ENCODE results near the gene TM4SF1.
"Not testable (repeated sequence)": the region's sequence is repeated elsewhere in the genome, so short reads cannot be mapped to it uniquely, and the experiment has no call there.

The TM4SF1 gene

DNA sequence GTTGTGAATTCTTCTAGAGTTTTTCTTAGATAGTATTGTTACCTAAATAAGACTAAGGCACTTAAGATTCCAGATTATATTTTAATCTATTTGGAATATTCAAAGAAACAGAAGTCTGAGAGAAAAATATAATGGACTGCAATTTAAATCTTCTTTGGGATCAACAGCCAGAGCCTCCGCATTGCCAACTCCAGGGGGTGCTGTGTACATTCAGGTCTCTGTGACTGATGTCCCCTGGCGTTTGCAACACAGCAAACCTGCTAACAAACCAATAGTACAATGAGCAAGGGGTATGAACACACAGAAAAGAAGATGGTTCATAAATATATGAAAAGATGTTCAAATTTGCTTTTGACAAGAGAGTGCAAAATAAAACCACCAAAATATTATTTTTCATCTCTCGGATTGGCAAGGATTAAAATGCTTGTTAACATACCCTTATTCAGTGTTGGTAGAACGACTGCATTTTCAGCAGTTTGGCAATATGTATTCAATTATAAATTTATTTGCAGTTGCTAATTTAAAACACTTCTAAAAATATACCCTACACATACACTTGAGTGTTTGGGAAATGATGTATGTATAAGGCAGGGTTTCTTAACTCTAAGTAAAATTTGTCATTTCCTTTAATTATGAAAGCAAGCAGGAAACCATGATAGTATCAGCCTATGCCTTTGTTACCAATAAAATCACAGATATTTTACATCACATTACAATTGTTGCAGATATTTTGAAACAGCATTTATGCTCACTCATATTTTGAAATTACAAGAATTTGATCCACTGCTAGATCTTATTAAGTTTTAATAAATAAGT is 16.1 kb upstream of the TM4SF1 start:
- DNase-seq: peak; percentile 47

DNA sequence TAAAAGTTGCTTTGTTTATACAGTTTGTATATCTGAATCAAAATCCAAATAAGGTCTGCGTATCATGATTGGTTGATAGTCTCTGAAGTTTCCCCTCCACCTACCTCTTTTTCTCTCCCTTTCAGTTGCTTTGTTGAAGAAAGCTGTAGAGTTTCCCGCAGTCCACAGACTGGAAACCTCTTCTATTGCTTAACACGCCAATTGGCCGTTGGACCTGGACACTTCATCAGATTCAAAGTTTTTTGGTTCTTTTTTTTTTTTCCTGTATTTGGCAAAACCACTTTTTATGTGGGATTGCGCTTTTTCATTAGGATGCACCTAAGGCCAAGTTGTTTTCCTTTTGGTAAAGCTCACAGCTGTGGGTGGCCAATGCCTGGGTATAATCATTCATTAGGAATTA is 14.5 kb upstream of the TM4SF1 start:
- no peak for DNase-seq

DNA sequence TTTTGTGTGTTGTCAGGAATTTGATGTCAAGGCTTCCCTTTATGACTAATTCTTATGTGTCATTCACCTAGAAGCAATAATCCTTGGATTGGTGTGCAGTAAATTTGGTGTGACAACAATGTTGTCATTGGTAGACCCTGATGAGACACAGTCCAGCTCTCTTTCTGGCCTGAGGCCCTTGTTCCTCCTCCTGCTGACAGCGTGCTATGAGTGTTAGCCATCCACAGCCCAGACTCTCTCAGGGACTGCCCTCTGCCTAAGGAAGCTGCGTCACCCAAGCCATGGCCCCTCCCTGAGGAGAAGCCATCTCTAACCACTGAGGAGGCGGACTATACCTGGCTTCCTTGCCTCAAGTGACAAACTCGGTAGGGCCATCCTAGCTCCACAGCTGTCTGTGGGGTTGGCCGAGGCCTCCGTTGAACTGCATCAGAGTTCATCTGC is 13.3 kb upstream of the TM4SF1 start:
- DNase-seq: no peak

DNA sequence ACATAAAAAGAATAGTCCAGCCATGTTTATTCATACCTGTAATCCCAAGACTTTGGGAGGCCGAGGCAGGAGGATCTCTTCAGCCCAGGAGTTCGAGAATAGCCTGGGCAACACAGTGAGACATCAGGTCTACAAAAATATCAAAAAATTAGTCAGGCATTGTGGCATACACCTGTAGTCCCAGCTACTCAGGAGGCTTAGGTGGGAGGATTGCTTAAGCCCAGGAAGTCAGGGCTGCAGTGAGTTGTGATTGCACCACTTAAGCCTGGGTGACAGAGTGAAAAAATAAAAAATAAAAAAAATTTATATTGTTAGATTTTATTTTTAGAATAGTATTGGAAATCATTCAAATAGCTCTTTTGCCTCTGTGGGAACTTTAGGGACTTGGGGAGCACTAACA is 12.8 kb upstream of the TM4SF1 start:
- DNase-seq: no peak

DNA sequence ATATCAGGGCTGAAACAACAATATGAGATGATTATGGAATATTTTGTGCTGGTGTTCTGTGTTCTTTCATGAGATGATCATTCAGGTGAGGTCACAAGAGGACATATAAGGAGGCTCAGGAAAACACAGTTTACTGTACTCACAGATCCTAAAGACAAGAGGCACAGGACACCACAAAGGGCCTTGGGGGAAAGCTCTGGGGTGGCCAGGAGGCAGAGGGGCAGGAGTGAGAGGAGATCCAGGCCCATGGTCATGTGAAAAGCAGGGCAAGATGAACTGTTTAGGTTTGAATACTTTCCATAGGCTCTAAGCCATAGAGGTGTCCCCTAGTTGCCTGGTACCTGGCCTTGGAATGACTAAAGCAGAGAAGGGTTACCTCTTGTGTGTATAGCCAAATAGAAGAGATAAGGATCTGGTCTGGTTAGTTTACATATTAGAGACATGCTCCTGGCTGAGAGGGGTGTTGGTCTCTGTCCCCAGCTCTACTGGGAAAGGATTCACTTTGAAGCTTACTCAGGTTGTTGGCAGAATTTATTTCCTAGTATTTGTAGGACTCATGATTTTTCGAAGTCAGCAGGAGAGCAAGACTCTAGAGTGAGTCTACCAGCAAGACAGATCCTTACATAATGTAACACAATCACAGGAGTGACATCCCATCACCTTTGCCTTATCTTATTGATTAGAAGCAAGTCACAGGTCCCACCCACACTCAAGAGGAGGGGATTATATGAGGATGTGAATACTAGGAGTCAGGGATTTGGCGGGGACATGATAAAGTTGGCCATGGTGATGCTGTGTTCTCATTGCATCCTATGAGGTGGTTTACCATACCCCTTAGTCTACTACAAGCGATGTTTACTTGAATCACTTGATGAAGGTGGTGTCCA is 11.3 kb upstream of the TM4SF1 start:
- no peak for DNase-seq

DNA sequence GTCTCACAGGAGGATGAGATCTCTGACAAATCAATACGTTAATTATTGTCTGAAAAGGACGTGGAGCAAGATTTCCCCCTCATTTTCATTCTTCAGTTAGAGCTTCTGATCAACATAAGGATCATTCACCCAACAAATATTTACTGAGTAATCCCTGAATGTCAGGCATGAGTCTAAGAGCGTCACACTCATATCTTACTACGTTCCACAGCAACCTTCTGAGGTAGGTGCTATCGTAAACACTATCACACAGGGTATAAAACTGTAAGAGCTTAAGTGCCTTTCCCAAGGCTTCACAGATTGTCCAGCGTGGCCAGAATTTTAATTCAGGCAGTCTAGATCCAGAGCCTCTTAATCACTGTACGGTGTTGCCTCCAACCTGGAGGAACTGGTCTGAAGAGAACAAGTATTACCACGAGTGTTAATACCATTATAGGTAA is 10.6 kb upstream of the TM4SF1 start:
- DNase-seq: no peak

DNA sequence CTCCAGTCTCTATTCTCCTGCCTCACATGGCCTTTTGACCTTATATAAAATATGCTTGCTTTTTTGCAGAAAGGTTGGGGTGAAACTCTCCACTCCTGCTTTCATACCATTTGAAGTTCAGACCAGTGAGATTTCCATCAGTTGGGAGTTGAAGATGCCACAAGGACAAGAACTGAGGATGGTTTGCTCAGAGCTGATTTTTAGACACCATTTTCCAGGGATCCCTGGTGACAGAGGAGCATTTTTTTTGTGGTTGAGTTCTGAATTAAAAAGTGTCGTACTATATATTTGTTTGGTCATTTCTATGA is 8.8 kb upstream of the TM4SF1 start:
- DNase-seq: no peak

DNA sequence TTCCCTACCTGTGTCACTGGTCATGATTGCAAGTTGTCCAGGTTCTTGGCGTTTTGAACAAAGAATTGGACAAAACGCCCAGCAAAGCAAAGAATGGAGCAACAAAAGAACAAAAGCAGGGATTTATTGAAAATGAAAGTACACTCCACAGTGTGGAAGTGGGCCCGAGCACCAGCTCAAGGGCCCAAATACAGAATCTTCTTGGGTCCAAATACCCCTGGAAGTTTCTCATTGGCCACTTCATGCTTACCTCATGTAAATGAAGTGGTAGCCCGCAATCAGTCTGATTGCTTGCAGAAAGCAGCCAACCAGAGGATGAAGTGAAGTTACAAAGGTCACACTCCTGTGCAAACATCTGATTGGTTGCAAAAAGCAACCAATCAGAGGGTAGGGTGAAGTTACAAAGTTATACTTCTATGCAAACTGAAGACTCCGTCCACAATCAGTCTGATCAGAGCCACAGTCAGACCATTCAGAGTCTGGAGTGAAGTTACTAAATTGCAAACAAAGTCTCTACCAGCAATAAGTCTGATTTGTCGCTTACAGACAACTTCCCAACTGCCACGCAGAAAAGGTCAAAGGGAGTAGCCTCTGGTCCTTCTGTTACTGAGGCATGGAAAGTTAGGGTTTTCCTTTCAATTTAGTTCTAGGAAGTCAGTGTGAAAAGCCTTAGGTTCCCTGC is 8.3 kb upstream of the TM4SF1 start:
- DNase-seq: no peak

DNA sequence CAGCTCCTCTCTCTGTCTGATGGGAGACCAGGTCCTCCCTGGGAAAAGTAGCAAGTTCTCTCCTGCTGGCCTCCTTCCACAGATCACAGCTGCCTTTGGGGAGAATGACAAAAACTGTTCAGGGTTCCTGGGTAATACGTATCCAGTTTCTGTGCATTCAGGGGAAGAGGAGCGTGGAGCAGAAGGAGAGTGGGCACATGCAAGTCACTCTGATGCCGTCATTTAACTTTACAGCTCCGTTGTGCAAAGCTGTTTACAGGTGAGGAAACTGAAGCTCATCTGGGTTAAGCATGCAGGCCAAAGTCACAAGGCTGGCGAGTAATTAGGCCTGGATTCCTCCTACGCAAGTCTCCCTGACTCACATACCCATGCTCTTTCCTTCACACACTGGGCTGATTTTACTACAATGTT is 7.5 kb upstream of the TM4SF1 start:
- DNase-seq: no peak

DNA sequence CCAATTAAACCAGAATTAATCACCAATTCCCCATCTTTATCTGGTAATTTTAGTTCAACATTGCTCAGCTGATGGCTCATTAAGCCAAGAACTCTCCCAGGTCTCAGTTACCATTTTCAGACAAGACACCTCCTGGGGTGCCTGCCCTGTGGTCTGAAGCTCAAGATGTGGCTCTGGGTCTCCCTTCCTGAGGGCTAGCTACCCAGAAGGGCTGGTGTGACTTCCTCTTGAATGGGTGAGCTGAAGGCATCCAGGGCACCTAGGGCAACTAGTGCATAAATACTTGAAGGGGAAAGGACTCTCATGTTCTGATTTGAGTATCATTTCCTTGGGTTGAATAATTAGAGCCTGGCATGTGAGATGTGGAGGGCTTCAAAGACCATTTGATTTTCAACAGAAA is 6.7 kb upstream of the TM4SF1 start:
- DNase-seq: no peak

DNA sequence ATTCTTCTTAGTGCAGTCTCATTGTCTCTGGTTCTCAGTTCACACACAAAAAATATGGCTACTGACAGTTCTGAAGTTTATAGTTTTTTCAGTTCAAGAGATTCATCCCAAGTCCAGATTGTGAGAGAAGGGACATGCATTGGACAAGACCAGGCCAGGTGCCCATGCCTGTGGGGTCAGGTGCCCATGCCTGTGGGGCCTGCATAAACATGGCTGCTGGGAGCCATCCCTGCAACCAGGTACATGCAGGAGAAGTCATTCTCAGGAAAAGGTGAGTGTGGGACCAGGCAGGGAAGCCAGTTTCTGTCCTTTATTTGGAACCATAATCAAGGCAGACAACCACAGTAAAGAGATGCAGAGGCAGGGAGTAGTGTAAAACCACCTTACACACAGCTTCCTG is 6.3 kb upstream of the TM4SF1 start:
- no peak for DNase-seq

DNA sequence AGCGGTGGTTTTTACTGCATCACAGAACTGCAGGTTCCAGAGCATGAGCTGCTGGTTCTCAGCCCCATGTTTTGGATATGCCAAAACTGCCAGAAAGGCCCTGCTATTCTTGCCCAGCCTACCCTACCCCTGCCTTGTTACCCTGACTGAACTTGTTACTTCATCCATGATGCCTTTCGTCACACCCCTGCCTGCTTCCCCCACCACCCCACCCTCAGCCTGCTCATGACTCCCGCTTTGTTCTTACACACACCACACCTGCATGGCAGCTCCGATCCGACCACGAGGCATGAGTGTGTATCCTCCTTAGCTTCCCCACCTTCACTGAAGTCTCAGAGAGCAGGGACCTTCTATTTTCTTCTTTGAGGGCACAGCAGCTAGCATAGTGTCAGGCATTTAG is 5.1 kb upstream of the TM4SF1 start:
- no peak for DNase-seq

DNA sequence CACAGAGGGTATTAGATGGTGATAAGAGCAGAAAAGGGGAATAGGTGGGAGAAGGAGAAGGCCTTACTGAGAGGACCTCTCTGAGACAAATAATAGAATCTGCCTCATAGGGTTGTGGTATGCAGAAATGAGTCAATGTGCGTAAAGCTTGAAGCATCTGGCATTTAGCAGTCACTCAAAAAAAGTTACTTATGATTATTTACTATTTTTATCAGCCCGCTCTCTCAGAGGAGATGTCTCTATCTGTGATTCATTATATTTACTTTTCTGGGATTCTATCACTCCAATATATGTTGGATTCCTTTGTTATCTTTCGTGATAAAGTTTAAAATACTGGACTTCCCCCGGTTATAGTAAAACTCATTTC is 4.6 kb upstream of the TM4SF1 start:
- no peak for DNase-seq

DNA sequence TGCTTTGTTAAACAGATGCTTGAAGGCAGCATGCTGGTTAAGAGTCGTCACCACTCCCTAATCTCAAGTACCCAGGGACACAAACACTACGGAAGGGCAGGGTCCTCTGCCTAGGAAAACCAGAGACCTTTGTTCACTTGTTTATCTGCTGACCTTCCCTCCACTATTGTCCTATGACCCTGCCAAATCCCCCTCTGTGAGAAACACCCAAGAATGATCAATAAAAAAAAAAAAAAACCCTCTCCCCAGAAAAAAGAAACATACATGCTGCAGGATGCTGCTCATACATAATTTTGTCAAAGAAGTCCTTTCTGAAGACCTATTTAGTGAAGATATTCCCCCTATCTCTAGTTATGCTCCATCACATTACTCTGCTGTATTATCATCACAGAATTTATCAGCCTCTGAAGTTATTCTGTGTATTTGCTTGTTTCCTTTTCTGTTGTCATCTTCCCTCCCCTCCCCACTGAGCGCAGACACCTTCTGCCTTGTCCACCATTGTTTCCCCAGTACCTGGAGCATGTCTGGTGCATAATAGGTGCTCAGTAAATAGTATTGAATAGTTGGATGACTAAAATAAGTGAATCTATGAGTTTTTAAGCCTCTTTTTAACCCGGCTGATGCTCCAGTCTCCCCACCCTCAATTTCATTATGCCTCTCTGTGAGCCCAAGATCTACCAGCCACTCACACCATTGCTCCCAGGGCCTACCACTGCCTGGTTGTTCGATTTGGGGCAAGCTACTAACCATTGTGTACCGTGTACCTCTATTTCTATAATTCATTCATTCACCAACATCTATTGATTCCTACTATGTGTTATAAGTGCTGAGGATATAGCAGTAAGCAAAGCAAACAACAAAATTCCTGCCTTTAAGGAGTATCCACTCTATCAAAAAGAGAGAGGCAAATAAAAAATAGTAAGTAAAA is 4.0 kb upstream of the TM4SF1 start:
- DNase-seq: no peak

DNA sequence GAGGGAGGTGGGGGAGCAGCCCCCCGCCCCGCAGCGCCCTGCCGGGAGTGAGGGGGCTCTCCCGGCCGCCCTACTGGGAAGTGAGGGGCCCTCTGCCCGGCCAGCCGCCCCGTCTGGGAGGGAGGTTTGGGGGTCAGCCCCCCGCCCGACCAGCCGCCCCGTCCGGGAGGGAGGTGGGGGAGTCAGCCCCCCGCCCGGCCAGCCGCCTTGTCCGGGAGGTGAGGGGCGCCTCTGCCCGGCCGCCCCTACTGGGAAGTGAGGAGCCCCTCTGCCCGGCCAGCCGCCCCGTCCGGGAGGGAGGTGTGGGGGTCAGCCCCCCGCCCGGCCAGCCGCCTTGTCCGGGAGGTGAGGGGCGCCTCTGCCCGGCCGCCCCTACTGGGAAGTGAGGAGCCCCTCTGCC is 2.8 kb upstream of the TM4SF1 start:
- not testable (repeated sequence) for DNase-seq

DNA sequence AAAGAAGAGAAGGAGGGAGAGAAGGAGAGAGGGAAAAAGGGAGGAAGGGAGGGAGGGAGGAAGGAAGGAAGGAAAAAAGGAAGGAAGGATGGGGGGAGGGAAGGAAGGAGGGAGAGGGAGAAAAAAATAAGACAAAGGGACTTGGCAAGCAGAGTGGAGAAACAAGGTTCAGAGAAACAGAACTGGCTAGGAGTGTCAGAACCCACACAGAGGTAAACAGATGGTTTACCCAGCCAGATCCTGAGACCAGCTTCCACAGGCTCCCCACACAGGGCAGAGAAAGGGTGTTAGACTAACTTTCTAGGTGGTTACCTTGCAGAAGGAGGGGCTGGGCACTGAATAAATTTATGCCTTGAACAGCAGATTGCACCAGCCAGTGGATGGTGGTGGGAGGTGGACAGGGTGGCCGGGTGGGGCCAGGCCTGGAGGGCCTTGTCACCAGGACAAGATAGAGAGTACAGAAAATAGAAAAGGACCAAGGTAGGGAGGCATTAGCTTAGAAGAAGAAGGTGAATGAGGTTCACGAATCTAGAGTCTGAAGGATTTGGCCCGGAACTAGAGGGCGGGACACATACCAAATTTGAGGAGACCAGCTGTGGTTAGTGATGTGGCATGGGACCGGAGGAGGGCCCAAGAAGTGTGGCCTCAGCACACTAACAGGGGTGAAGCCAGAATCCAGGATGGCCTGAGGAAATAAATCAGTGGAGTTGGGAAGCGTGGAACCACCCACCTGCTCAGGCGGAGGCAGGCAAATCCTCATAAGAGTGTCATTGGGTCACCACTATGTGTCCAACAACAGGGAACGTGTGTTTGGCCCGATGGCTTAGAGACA is 1.2 kb upstream of the TM4SF1 start:
- DNase-seq: no peak

DNA sequence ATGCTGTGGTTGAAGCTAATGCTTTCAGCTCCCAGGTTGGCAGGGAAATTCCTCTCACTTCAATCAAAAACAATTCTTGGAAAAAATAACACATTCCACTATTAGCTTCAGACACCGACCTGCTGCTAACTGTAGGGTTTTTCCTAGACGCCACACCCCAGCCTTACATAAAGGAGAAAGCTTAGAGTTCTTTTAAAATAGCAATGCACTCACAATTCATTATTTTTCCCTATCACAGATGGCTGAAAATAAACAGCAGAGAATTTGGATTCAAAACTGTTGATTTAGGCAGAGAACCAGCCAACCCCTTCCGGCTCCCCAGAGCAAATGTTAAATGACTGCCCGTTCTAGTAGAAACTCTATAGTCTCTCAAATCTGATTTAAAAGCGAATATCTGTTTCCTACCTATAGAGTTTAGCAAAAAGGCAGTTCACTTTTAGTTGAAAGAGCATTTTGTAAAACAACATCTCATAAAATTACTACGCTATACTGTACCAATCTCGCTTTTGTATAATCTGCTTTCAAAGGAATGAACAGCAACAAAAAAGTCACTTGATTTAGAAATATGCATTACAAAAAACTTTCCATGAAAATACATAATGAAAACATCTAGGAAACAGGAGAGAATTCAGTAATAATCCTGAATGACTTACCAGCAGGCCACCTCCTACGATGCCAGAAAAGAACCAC is 586 bp downstream of the TM4SF1 start:
- peak; percentile 31 for DNase-seq

DNA sequence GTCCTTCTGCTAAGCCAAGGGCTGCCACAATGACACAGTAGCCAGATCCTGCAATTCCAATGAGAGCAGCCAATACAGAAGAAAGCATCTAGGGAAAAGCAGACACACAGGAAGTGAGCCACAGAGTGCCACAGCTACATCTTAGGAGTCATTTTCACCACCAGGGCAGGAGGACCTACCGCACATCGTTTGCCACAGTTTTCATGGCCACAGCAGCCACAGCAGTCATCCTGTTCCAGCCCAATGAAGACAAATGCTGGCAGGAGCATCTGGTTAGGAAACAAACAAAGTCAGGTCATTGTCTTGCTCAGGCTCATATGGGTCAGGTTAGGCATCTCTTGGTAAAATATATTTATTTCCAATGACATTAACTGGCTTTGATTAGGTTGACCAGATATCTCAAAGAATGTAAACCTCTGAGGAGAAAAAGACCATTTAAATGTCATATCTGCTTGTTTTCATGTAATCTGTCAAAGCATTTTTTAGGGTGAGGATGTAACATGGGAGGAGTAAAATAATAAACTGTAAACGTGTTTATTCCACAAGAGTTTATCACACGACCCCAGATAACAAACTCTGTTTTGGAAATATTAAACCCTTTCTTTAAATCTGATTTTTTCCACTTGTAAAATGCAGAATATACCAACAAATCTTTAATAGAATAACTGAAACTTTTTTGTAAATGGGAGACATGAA is 1.8 kb downstream of the TM4SF1 start:
- no peak for DNase-seq

DNA sequence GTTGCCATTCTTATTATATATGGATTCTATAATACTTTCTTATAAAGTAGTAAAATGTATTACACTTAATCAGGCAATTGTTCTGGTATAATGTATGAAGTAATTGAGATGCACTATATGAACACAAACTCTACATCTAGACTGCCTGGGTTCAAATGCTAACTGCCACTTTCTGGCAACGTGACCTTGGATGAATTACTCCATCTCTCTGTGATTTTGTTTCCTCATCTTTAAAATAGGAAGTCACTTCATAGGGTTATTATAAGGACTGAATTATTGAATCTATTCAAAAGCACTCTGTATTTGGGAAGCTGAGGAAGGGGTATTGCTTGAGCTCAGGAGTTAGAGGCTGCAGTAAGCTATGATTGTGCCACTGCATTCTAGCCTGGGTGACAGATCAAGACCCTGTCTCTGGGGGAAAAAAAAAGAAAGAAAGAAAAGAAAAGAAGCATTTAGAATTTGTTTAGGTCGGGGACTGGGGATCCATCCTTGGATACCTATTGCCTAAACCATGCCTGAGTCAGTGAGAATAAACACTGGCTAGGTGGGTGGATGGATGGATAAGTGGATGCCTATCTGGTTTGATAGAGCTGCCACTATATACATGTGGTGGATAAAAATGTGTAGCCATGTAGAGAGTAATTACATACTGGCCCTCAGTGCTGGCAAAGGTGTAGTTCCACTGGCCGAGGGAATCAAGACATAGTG is 2.5 kb downstream of the TM4SF1 start:
- DNase-seq: no peak

DNA sequence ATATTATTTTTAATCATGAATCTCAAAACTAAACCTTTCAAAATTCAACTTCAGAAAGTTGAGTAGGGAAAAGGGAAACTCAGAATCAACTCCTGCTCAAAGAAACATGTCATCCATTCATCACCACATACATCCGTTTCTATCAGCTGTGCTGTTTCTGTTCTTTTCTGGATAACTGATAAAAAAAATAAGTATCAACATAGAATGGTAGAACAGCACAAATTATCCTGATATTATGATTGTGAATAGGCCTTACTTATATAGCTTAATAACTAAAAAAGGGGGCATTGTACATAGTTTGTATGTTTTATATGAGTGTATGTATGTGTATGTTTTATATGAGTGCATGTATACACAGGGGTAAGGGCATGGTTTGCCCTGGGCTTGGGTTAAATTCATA is 3.1 kb downstream of the TM4SF1 start:
- DNase-seq: no peak
